Measurements from ENCODE around the gene LRFN2.

Gene LRFN2

DNA sequence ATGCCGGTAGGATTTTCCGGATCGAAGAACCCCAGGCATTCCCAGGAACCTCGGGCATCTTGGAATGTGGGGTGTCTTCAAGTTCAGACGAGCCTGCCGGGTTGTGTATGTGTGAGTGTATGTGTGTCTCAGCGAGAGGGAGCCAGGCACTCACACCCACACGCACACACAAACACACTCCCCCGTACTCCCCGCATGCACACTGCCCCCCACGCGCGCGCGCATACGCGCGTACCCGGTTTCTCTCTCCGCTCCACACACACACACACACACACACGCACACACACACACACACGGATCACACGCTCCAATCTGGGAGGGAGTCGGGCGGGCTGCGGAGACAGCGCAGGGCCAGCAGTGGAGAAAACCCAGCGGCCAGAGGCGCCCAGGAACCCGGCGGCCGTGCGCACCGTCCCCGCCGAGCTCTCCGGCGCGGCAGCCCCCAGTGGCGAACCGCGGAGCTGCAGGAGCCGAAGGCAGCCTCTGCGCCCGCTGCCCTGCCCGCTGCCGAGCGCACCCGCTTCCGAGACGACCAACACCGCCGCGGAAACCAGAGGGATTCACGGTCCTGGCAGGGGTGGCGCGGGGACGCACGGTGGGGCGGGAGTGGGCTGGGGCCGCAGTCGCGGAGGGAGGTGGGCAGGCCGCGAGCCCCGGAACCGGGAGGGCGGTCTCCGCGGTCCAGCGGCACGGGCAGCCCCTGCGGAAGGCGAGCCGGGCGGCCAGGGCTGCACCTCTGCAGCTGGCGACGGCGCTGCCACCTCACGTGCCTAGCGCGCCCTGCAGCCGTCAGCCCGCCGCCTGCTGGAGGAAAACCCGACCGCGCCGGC is at the start of gene LRFN2:
Gene LRFN2, minus strand, starts transcription at position 125 of the 830 bp plus-strand sequence.
- DNase-seq (ENCODE audit: low spot score): peak; percentile 20

DNA sequence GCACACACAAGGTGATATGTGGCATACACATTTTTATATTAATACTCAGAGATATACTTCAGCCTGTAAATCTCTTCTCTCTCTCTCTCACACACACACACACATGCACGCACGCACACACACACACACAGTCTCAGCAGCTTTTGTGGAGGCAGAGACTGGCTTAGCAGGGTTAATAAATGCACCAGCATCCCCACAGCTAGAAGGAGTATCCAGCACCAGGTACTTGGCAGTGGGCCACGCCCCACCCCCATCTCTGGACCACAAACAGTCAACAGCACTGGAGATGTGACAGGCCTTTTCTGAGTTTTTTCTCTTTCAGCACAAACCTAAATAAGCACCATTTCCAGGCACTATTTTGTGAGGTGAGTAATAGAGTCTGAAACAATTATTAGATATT is 47.3 kb upstream of the LRFN2 start:
- no peak for DNase-seq (ENCODE audit: low spot score)

DNA sequence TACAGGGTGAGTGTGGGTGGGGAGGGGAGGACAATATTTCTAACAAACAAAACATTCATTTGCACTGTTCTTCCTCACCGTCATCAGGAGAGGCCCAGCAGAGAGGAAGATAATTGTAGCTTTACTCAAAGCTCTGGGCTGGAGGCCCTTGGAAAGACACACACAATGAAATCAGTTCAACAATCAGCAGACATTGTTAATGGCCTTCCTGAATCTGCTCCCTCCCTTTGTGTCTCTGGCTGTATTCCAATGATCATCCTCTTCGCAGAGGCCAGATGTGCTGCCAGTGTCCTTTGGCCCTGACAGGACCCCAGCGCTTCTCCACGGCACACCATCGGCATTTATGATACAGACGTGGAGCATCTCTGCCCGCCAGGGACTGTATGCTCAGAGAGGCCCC is 44.6 kb upstream of the LRFN2 start:
- DNase-seq (ENCODE audit: low spot score): peak; percentile 84

DNA sequence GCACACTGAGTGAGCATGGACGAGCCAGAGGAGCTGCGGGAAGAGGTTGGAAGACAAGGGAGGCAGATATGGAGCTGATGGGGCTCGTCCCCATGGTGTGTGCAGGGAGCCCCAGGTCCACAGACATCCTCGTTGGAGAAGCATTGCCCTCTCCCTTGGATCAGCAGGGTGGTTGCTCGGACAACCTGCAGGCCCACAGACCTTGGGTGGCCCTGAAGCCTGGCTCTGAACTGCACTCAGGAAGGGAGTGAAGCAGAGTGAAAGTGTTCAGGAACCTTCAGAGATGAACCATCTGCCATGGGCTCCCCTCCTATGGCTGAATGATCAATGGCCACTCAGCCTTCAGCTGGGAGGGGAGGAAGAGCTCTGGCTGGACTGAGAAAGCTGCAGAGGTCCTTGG is 43.3 kb upstream of the LRFN2 start:
- DNase-seq (ENCODE audit: low spot score): no peak

DNA sequence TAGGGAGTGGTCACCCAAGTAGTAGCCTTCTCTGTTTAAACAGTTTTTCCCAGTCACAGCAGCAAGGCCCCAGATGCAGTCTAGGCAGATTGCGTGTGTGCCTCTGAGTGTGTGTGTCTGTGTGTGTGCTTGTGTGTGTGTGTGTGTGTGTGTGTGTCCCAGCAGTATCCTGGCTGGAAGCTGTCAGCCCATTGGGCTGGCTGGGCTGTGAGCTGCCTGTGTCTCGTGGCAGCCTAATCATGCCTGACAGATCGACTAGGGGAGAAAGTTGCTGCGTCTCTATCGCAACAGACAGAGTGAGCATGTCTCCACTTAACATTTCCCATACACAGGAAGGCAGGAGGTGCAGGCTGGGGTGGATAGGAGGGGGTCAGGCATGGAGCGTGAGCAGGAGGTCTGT is 42.9 kb upstream of the LRFN2 start:
- DNase-seq (ENCODE audit: low spot score): no peak

DNA sequence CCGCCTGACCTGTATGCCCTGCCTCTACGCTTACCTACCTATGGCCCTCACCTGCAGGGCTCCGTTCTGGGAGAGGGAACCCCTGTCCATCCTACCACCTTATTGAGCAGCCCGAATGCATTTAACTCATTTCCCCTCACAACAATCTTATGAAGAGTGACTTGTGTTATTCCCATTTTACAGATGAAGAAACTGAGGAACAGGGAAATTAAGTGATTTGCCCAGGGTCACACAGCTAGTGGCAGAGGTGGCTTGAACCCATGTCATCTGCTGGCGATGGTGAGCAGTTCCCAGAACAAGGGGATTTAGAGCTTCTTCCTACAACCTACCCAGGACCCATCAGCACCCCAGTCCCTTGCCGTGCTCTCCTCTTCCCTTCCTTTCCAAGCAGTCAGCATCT is 42.3 kb upstream of the LRFN2 start:
- no peak for DNase-seq (ENCODE audit: low spot score)

DNA sequence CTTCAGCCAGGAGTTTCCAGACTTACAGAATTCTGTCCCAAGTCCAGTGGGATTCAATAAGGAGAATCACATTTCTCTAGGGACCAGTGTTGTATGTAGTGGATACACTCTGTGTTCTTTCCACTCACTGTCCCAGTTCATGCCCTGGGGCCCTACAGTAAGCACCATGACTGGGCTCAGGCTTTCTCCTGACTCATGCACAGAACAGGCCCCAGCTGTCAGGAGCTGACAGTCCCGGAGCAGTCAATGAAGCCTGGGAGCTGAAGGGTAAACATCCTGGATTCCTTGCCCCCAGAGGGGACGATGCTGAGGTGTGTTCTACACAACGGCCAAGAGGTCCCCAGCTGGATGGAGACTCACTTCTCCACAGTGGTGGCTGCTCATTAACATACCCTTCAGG is 40.2 kb upstream of the LRFN2 start:
- no peak for DNase-seq (ENCODE audit: low spot score)

DNA sequence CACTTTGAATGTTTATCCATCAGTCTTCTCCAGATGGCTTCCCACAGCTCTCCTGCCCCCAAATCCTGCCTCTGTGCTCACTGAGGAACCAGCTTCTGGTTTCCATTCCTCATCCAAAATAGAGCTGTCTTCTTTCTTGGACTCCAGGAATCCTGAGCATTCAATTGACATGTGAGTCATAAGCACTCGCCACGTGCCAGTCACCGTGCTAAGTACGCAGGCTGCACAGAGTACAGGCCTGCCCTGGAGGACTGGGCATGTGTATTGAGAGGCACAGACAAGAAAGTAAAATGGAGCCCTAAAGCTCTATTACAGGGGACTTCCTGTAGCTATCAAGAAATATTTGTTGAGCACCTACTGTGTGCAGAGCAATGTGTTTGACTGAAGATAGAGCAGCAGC is 39.7 kb upstream of the LRFN2 start:
- DNase-seq (ENCODE audit: low spot score): no peak

DNA sequence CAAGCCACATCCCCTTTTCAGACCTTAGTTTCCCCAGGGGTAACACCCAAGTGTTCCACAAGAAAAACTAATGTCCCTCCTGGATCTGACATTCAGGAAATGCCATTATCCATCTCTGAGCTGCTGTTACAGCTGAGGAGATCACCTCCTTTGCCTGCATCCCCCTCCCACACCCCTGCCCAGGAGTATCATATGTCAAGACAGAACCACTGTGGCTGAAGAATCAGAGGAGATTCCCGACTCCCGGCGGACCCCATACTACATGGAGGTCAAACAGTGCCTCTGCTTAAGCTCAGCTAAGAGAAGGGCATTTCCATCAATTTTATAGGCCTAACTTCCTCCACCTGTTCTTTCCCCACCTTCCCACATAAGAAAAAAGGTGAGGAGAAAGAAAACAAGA is 36.8 kb upstream of the LRFN2 start:
- DNase-seq (ENCODE audit: low spot score): no peak

DNA sequence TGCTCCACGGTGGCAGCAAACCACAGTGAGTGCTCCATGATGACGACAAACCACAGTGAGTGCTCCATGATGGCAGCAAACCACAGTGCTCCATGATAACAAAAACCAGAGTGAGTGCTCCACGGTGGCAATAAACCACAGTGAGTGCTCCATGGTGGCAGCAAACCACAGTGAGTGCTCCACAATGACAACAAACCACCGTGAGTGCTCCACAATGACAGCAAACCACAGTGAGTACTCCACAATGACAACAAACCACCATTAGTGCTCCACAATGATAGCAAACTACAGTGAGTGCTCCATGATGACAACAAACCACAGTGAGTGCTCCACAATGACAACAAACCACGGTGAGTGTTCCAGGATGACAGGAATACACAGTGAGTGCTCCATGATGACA is 36.0 kb upstream of the LRFN2 start:
- no peak for DNase-seq (ENCODE audit: low spot score)

DNA sequence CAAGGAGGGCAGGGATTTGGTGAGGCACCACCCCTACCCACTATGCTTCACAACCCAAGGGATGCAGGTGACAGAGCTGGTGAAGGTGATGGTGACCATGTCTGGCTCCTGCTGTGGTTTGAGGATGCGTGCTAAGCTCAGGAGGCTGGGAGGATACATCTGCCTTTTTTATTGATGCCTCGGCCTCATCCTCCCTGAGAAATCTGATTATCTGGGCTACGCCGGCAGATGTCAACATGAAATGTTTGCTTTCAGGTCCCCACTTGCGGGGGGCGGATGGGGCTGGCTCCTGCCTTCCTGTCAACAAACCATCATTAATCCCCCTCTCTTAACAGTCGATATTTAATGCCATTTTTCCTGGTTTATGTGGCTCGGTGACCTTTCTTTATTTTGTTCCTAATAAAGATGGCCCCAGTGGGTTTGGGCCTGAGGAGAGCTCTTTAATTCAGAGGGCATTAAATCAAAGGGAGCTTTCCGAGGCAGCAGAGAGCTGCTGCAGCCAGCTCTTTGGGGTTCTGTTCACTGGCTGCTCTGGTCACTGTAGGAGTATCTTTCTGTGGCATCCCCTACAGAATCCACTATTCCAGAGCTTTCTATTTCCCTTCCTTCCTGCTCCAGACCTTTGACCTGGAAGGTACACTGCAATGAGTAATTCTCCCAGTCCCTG is 33.5 kb upstream of the LRFN2 start:
- no peak for DNase-seq (ENCODE audit: low spot score)

DNA sequence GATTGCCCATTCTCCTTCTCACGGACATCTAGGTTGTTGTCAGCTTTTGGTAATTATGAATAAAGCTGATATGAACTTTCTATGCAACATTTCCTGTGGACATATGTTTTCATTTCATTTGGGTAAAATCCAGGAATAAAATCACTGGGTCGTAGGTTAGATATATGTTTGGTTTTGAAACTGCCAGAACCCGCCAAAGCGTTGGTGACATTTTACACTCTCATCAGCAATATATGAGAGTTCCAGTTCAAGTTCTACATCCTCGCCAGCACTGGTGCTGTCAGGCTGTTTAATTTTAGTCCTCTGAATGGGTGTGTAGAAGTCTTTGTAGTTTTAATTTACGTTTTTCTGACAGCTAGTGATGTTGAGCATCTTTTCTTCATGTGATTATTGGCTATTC is 27.5 kb upstream of the LRFN2 start:
- no peak for DNase-seq (ENCODE audit: low spot score)

DNA sequence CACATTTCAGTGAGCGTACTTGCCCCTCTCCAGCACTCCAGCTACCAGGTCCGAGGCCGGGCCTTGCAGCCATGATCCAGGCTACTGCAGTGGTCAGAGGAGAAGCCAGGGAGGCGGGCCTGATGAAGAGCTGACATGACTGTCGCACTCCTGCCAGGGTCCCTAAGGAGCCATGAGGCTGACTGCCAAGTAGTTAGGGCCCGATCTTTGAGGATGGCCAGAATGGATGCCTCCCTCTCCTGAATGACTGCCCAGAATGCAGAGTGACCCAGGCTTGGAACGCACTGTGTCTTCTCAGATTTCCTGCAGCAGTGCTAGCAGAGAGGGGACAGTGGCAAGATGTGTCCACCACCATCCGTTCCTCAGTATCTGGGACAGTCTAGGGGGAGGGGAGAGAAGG is 24.7 kb upstream of the LRFN2 start:
- DNase-seq (ENCODE audit: low spot score): no peak

DNA sequence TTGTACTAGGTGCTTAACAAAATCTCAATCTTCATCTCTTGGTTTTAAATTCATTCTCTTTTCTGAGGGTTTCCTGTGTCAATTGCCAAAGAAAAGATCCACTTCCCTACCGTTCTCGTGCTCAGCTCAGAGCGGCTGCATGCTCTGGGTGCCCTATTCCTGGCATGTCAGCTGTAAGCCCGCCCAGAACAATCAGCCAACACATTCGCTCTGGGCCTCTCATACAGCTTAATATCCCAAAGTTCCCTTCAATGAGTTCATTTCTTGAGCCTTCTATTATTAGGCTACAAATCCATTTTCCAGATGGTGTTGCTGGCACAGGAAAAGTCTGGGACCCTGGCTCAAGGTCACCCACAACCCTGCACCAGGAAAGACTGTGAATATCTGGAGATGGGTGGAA is 24.3 kb upstream of the LRFN2 start:
- DNase-seq (ENCODE audit: low spot score): no peak

DNA sequence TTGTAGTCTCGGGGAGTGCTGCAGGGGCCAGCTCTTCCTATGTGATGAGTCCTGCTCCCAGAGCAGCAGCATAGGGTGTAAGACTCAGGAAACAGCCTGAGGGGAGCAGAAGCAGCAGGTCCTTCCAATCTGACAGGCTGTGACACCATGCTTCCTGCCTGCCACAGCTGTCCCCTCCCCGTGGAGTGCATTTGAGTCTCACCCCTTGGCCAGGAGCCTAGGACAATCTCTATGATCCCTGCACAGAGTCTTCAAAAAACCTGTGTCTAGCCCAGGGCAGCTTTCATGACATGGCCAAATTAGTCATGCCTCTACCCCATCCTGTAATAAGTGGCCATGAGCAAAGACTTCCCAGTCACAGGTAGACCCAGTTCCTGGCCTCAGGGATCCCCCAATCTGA is 23.1 kb upstream of the LRFN2 start:
- no peak for DNase-seq (ENCODE audit: low spot score)

DNA sequence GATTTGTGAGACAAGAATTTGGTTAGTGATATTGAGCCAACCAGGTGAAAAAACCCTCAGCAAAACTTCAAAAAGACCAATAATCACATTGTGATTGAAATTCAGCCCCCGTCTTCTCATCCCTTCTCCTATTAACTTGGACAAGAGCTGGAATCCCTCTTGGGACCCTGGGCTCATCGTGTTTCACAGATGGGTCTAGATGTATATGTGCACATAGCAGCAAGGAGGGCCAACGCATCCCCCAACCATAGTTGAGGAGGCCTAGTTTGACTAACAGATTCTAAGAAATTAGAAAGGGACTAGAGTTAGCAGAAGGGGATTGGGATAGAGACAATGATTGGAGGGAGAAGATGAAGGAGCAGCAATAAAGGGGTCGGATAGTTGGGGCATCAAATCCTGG is 19.8 kb upstream of the LRFN2 start:
- no peak for DNase-seq (ENCODE audit: low spot score)

DNA sequence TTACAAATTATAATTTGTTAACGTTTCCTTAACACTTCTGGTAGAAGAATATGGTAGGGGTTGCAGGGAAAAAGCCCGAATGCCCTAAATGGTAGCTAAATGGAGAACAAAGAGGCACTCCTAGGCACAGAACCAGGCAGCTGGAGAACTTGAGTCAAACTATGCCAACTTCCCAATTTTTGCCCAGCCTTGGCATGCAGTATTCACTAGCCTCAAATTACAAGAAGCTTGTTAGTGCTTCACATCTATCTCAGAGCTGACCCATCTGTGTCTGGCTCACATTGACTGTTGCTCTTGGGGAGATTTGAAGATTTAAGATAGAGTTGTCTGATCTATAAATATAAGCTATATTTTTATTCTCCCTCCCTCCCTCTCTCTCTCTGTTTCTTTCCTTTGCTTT is 19.4 kb upstream of the LRFN2 start:
- peak; percentile 9 for DNase-seq (ENCODE audit: low spot score)

DNA sequence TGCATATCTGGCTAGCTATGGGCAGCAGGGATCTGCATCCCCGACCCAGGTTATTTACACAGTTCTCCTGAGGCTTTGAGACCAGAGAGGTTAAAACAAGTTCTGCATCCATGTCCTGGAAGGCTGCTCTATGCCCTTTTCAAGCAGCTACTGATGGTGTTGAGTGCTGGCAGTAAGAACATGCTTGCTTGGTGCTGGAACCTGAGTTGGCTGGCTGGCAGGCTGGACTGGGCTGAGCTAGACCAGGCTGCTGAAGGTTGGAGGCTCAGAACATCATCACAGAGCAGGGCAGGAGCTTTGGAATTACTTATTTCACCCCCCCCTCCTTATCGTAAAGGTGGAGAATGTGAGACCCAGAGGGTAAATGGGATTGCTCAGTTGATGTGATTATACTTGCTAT is 16.9 kb upstream of the LRFN2 start:
- no peak for DNase-seq (ENCODE audit: low spot score)

DNA sequence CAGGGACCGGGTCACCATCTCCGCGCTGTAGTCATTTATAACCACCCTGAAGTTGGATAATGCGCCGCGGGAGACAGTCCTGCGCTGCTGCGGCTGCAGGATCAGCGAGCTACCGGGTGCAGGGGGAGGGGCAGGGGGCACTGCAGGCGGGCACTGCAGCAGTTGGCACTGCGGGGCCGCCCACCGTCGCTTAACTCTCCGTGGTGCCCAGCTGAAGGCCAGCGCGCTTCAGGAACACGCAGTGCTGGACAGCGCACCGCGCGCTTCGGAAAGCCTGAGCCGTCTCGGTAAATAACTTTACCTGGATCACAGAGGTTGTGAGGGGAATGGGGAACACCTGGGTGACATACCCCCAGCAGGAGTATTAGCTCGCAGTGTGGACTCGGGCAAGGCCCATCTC is 12.4 kb upstream of the LRFN2 start:
- DNase-seq (ENCODE audit: low spot score): no peak

DNA sequence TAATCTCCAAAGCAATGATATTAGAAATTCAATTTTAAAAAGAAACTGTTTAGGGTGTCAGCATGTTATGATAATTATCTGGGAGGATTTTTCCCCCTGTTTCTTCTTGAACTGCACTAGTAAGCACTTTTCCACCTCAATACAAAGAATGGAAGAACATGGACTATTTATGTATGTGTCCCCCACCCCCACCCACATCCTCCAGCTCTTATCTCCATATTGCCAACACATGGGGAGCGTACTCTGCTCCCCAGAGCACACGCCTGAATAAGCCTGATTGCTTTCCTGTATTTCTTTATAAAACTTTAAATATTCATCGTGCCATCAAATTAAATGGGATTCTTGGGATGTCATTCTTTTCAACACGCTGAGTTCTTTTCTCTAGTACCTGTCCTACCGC is 11.4 kb upstream of the LRFN2 start:
- DNase-seq (ENCODE audit: low spot score): no peak

DNA sequence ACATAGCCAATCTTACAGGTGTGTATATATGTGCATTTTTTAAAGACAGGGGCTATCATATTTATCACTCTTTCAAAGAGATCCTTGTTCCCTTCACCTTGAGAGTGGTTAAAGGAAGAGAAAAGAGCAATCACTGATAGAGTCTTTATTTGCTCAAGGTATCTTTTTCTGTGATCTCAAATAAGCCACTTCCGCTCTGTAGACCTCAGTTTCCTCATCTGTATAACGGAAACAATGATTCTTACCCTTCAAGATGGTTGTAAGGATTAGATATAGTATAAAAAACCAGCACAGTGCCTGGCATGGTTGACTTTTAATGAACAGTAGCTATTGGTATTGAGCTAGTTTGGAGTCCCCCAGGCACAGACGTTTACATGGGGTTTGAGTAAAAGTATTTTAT is 10.1 kb upstream of the LRFN2 start:
- no peak for DNase-seq (ENCODE audit: low spot score)

DNA sequence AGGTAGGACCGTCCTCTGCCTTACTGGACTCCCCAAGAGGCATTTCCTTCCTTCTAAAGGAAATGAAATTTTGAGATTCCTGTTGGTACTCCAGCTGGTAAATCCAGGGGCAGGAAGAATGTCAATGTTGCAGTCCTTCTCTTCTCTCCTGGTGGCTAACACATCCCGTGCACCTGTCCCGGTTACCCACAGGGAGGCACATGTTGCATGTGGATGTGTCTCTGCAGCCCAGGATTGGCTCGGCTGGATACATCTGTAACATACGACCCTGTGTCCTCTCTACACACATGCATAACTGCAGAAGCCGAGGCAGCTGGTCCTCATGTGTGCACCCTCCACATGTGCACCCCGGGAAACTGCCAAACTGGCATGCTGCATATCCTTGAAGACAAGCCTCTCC is 1.3 kb upstream of the LRFN2 start:
- no peak for DNase-seq (ENCODE audit: low spot score)

DNA sequence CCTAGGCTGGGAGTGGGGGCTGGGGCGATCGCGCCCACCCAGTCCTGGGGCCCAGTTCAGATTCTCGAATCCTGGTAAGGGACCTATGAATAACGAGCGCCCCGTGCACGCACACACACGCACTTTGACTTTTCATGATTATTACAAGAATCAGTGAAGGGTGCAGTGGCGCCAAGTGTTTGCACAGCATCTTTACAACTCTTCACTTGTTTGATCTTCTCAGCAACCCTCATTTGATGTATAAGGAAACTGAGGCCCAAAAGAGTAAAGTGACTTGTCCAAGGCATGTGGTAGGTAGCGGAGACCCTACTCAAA is 863 bp upstream of the LRFN2 start:
- DNase-seq (ENCODE audit: low spot score): peak; percentile 2
